ENCODE results near the gene GLA. TPM values are rescaled to one million over a fixed set of nuclear protein-coding genes. Genes with fewer than 3 reads are reported as not detected.

The GLA gene
- total and polyA plus RNA-seq, 2 of the 8 experiments (the other 6 are each of a cell fraction or from before 2014, with no cell fraction given) = 33.6 to 47.3 TPM

- TF ChIP-seq CHD7 (IDR thresholded peaks at IDR 0.05; ENCODE audit: insufficient replicate concordance, low read length) (no peak), TCF12 (IDR thresholded peaks at IDR 0.05; ENCODE audit: low read depth, low read length) (no peak), FOSL1 (IDR thresholded peaks at IDR 0.05; ENCODE audit: insufficient read depth, low read depth, low read length) (no peak), SUZ12 (IDR thresholded peaks at IDR 0.05; ENCODE audit: low read length) (no peak), BCL11A (IDR thresholded peaks at IDR 0.05; ENCODE audit: low read depth in 2 of 2, low read length in 2 of 2) (no peak), KDM5A (IDR thresholded peaks at IDR 0.05; ENCODE audit: low read length) (no peak), TAF1 (IDR thresholded peaks at IDR 0.05; ENCODE audit: low read depth, low read length) (no peak)
These were observed 47.3 kb downstream of the GLA start (continued) for GRCh38 chrX:101360390-101360789.
